Kidney epithelial cell (primary cell): ENCODE measurements around the gene PID1. TPM values are rescaled to one million over a fixed set of nuclear protein-coding genes. Genes with fewer than 3 reads are reported as not detected.

ENCODE experiments used
- DNase-seq: peaks from one replicate; pipeline ENCODE4 v3.0.0-alpha.2; 2010; ENCODE audit warnings: low read depth
- H3K27me3 ChIP-seq: 2 replicates; pipeline ENCODE4 v1.6.0; 2011; ENCODE audit warnings: low read length; ENCODE audit not compliant: control insufficient read depth, insufficient read depth
- H3K36me3 ChIP-seq: 2 replicates; pipeline ENCODE4 v1.5.1; 2011; ENCODE audit warnings: low read length; ENCODE audit not compliant: control insufficient read depth, insufficient read depth
- H3K4me3 ChIP-seq: 2 replicates; pipeline ENCODE4 v1.5.1; 2011; ENCODE audit warnings: low read depth, mild to moderate bottlenecking, control low read depth, low read length
- CTCF ChIP-seq: IDR thresholded peaks from 2 replicates; pipeline ENCODE4 v1.5.1; 2011; ENCODE audit warnings: mild to moderate bottlenecking, moderate library complexity, low read length, control low read depth, inconsistent platforms; ENCODE audit not compliant: insufficient read depth, poor library complexity, severe bottlenecking
- total RNA-seq: library from RNA; depleted of rRNA; stranded (reverse); fragments of >200 nt; gene quantifications from 2 replicates; pipeline ENCODE4 v1.2.3, GENCODE V29; 2015

The PID1 gene
- total RNA-seq, 1 donor from 2014 or later: 0.21 TPM

- H3K27me3 ChIP-seq: no peaks in the 10 kb centered on the region
- no peak overlapping the region for H3K4me3 ChIP-seq
- no peaks in the 10 kb centered on the region for H3K36me3 ChIP-seq
- no peak for TF ChIP-seq CTCF
- no peak for DNase-seq
Observed at GRCh38 chr2:229279516-229279915, 8.4 kb upstream of the PID1 start.

- DNase-seq: no peak
- TF ChIP-seq CTCF: no peak
- Histone ChIP-seq H3K36me3 (no peaks in the 10 kb centered on the region), H3K27me3 (no peaks in the 10 kb centered on the region), H3K4me3 (no peak overlapping the region)
Observed at GRCh38 chr2:229275506-229275905, 4.4 kb upstream of the PID1 start.

GRCh38 chr2:229273723-229274338 is 2.7 kb upstream of the PID1 start:
- DNase-seq: peak; percentile 58
- Histone ChIP-seq H3K27me3 (no peaks in the 10 kb centered on the region), H3K36me3 (no peaks in the 10 kb centered on the region), H3K4me3 (peak overlapping the region; percentile 13)
- TF ChIP-seq CTCF: peak; percentile 82

DNA sequence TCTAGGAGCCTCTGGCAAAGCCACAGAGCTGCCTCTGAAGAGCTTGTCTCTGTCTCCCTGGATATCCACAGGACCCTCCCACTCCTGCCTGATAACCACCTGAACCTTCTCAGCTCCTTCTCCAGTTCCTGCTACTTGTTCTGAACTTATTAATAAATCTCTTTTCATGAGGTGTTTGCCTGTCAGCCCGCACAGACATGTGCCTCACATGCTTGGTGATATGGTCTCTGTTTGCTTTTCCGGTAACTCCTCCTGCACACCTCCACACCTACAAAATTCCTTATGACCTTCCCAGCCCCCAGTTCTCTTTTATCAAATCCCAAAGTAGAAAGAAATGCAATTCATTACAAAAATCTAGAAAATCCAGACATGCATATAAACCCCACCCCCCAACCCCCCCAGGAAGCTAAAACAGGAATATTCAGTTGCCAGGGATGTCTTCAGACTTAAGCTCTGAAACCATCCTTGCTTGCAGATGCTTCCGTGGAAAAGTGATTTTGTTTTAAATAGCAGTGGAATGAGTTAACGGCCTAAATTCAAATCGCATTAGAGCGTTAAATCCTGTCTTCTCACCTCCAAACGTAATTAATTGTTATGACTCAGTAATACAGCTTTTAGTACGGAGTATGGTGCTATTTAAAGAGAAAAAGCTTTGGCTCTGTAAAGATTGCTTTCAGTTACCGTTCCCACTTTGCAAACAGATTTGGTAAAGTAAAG is 2.1 kb upstream of the PID1 start:
- TF ChIP-seq CTCF: no peak
- DNase-seq: no peak
- Histone ChIP-seq H3K4me3 (peak overlapping the region; percentile 13), H3K27me3 (no peaks in the 10 kb centered on the region), H3K36me3 (no peaks in the 10 kb centered on the region)

DNA sequence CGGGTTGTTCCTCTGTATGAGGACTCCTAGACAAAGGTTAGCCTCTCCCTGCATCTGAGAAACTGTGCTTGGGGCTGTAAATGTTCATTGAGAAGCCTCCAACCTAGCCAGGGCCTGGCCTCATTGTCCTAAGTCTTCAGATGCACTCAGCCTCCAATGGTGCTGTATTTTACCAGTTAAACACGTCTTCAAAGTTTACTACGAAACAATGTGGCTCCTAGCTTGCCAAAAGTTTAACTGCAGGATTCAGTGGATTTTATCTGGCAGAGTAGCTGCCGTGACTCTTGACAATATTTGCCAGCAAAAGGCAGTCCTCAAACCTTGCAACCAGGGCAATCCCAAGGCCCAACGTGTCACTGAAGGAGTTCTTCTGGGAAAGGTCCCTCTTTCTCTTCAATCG is 1.1 kb downstream of the PID1 start:
- Histone ChIP-seq H3K4me3 (no peak overlapping the region), H3K36me3 (no peaks in the 10 kb centered on the region), H3K27me3 (no peaks in the 10 kb centered on the region)
- DNase-seq: no peak
- no peak for TF ChIP-seq CTCF
